NK-92 treated with Interleukin-12 subunit alpha and Interleukin-12 subunit beta, amount 100 ng/mL, for 24 hours (cell line): ENCODE data around the gene SORBS1.

ENCODE experiments used
- DNase-seq: peaks from one replicate; lab custom pipeline; 2025; lab: John Stamatoyannopoulos, UW

Gene SORBS1

GRCh38 chr10:95539560-95540284, 21.4 kb downstream of the SORBS1 start:
- no peak for DNase-seq

- no peak for DNase-seq
Observed at GRCh38 chr10:95538412-95538811, 22.8 kb downstream of the SORBS1 start.

DNA sequence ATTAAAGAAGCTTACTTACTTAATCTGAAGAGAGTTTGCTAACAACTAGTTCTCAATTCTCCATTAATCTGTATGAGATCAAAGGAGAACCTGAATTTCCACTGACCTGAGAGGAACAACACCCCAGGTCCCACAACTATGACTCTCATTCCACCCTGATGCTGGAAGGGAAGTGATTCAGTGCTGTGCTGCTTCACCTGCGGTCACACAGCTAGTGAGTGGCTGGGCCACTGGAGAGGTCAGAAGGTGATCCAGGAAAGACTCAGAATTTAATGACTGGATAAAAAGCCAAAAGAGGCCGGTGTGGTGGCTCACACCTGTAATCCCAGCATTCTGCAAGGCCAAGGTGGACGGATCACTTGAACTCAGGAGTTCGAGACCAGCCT, 23.6 kb downstream of the SORBS1 start:
- DNase-seq: no peak

GRCh38 chr10:95536894-95537541, 24.2 kb downstream of the SORBS1 start:
- no peak for DNase-seq

GRCh38 chr10:95536017-95536416, 25.2 kb downstream of the SORBS1 start:
- DNase-seq: no peak

- no peak for DNase-seq
Observed at GRCh38 chr10:95535526-95535925, 25.6 kb downstream of the SORBS1 start.

GRCh38 chr10:95533590-95533989, 27.6 kb downstream of the SORBS1 start:
- DNase-seq: no peak

DNA sequence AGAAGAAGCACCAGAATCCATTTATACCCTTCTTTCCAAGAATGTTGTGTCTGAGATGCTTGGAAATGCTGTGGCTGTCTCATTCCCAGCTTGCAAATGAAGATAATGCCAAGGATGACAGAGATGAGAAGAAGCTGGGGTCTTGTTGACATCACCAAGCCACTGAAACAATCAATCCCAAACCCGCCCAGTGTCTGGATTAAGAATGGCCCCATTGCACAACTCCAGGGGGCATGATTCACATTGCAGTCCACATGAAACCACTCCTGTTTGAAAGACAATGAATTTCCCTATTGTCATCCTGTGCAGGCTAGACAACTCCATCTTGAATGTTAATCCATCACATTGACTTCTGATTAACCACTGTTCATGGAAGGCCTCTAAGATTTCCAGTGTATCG, 28.6 kb downstream of the SORBS1 start:
- no peak for DNase-seq

- no peak for DNase-seq
Observed at GRCh38 chr10:95531994-95532399, 29.2 kb downstream of the SORBS1 start.

GRCh38 chr10:95531058-95531809, 29.9 kb downstream of the SORBS1 start:
- no peak for DNase-seq

GRCh38 chr10:95530561-95530960, 30.6 kb downstream of the SORBS1 start:
- DNase-seq: no peak

GRCh38 chr10:95530029-95530428, 31.1 kb downstream of the SORBS1 start:
- DNase-seq: no peak

- DNase-seq: no peak
Observed at GRCh38 chr10:95526044-95526443, 35.1 kb downstream of the SORBS1 start.

DNA sequence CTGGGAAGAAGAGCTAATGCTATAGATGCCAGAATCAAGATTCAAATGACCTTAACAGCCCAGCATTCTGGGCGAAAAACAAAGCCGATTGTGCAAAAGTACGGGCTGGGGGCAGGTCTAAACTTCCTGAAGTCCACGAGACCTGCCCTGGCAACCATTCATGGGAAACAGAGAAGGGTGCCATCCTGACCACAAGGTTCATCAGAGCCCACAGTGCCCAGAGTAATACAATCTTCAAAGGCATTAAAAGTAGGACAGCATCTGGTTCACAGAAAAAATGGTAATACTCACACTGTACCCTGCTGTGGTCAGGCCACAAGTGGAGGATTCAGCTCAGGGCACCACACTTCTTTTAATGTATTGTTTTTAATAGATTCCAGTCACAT, 36.1 kb downstream of the SORBS1 start:
- DNase-seq: no peak

DNA sequence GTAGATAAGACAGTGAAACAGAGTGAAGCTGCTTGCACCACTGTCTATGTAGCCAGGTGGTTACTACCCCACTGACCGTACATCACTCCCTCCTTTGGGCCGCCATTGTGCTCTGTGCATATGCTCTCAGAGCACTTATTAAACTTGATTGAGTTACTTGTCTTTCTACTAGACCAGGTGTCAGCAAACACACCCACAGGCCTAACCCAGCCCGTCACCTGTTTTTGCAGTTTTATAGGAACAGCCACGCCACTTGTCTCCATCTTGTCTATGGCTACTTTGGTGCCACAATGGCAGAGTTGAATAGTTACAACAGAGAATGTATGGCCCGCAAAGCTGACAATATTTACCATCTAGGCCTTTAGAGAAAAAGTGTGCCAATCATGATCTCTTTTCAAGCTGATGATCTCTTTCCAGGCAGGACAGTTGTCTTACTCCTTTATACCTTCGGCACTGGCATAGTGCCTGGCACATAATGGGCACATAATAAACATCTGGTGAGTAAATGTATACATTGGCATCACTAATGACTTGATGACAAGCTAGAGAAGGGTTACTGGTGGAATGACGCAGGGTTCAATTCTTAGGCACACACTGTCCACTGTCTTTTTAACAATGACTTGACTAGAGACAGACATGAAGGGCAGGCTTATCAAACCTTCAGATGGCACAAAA, 36.7 kb downstream of the SORBS1 start:
- DNase-seq: no peak

GRCh38 chr10:95522117-95522516, 39.1 kb downstream of the SORBS1 start:
- DNase-seq: no peak

- no peak for DNase-seq
Observed at GRCh38 chr10:95520617-95521016, 40.6 kb downstream of the SORBS1 start.

- no peak for DNase-seq
Observed at GRCh38 chr10:95518455-95519452, 42.4 kb downstream of the SORBS1 start.

DNA sequence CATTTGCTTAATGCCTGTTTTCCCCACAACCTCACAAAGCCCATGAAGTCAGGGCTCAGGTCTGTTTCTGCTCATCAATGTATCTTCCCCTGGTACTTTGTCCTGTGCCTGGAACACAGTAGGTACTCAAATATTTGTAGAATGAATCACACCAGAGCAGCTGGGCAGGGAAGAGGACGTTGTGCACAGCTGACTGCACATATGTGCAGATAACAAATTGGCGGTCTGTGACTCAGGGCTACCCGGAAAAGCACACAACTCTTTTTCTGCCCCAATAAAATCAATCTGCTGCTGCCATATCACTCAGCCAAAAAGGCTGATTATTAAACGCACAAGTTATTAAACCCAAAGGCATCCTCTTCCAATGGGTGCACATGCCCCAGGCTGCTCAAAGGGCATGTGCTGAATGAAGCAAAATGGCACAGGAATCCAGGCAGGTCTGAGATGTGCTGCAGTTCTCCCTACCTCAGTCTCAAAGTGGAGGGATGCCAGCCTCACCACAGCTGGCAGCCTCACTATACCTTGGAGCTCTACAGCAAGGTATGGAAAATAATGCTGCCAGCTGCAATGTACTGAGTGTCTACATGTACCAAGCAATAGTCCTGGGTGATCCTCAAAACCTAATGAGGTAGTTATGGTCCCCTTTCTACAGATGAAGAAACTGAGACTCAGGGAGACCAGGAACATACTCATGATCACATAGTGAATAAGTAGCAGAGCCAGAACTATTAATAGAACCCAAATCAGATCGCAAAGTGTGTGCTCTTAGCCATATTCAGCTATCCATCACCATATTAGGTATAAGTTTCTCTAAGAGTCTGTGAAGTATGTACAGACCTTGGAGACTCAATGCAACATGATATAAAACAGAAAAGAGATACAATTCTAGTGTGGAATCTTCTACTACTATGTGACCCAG, 43.4 kb downstream of the SORBS1 start:
- no peak for DNase-seq

DNA sequence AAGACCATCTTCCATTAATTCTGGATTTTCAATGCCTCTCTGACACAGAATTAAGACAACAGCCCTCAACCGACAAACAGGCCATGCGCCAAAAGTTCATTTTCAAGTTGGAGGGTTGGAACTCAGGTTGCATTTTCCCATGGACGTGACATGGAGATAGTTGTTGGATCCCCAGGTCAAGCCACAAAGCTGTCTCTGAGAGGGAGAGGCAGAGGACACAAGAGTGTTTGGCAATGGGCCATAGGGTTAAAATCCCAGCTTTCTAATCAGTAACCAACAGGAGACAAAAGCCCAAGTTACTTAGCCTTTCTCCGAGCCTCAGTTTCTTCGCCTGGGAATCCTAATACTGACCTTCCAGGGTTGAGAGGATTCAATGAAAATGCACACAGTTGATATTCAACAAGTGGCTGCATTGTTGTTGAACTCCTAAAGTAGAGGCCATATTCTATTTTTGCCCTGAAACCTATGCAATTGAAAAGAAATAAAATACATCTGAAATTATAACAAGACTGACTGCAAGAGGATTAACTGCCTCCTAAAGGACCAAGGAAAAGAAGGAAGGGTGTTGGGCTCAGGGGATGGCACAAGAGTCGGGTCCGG, 44.3 kb downstream of the SORBS1 start:
- DNase-seq: no peak
